H1 (cell line): ENCODE measurements around the gene PLAAT2. TPM values are rescaled to one million over a fixed set of nuclear protein-coding genes. Genes with fewer than 3 reads are reported as not detected.

Experiments
- CTCF ChIA-PET: fragments of 300-600 bp; sonication (Branson Sonifier 250); formaldehyde crosslinking; loops from one replicate; lab custom pipeline; 2021; ENCODE audit not compliant: partially characterized antibody; lab: Charles Lee
- POLR2A ChIA-PET: fragments of 300-600 bp; sonication (Branson Sonifier 250); formaldehyde crosslinking; loops from one replicate; lab custom pipeline; 2021; ENCODE audit warnings: inconsistent platforms; ENCODE audit not compliant: partially characterized antibody; lab: Charles Lee
- DNase-seq, 2 experiments: peaks; one replicate each; pipeline versions ENCODE4 v3.0.0 to v3.0.0-alpha.2; 2010 to 2022; ENCODE audit warnings: low spot score in 2 of 2, low read depth in 1 of 2, mixed read lengths in 1 of 2
- FAIRE-seq: peaks from 2 replicates; lab custom pipeline; 2011; peaks lifted over from hg19 to GRCh38; lab: Jason Lieb, UNC
- H2AFZ ChIP-seq: 2 replicates; pipeline ENCODE4 v1.8.1; 2012; ENCODE audit warnings: low read length, inconsistent platforms
- H2AK5ac ChIP-seq: 2 replicates; pipeline ENCODE4 v1.6.1; 2013; ENCODE audit warnings: low read depth, low read length
- H2BK120ac ChIP-seq: replicated peaks from 2 replicates; pipeline ENCODE3; 2013; ENCODE audit warnings: low read depth, low read length, inconsistent platforms
- H2BK12ac ChIP-seq: 2 replicates; pipeline ENCODE4 v1.6.1; 2013; ENCODE audit warnings: low read depth, low read length
- H2BK15ac ChIP-seq: 2 replicates; pipeline ENCODE4 v1.6.1; 2013; ENCODE audit warnings: low read length
- H2BK20ac ChIP-seq: 2 replicates; pipeline ENCODE4 v1.6.1; 2013; ENCODE audit warnings: low read length
- H2BK5ac ChIP-seq: 2 replicates; pipeline ENCODE4 v1.6.1; 2013; ENCODE audit warnings: low read depth, low read length
- H3K14ac ChIP-seq: 2 replicates; pipeline ENCODE4 v1.6.1; 2013; ENCODE audit warnings: inconsistent platforms; ENCODE audit not compliant: insufficient read length
- H3K18ac ChIP-seq: 2 replicates; pipeline ENCODE4 v1.6.1; 2013; ENCODE audit warnings: low read length; ENCODE audit errors: extremely low read depth
- H3K23ac ChIP-seq: 2 replicates; pipeline ENCODE4 v1.6.1; 2013; ENCODE audit warnings: inconsistent platforms; ENCODE audit not compliant: insufficient read length
- H3K23me2 ChIP-seq: 2 replicates; pipeline ENCODE4 v1.6.1; 2013; ENCODE audit warnings: low read depth, low read length
- H3K27ac ChIP-seq: 2 replicates; pipeline ENCODE4 v1.6.1; 2011; ENCODE audit warnings: low read depth, low read length, inconsistent platforms
- H3K27me3 ChIP-seq, 4 experiments: replicated peaks in 1 of 4; 1 replicate in 1 of 4; 2 replicates in 3 of 4; pipeline versions ENCODE4 v1.6.1 to v1.8.1; 2011 to 2013; ENCODE audit warnings: low read length in 3 of 4, mild to moderate bottlenecking in 3 of 4, inconsistent platforms in 2 of 4, mixed read lengths in 2 of 4, moderate library complexity in 1 of 4; ENCODE audit not compliant: control insufficient read depth in 3 of 4, insufficient read depth in 3 of 4; ENCODE audit errors: extremely low read depth in 1 of 4
- H3K36me3 ChIP-seq, 4 experiments: 2 replicates each; pipeline versions ENCODE4 v1.6.1 to v1.8.1; 2011 to 2013; ENCODE audit warnings: mild to moderate bottlenecking in 4 of 4, low read length in 3 of 4, moderate library complexity in 2 of 4, control low read depth in 1 of 4, inconsistent platforms in 1 of 4; ENCODE audit not compliant: insufficient read depth in 4 of 4, control insufficient read depth in 2 of 4
- H3K4ac ChIP-seq: replicated peaks from 2 replicates; pipeline ENCODE3; 2013; ENCODE audit warnings: low read length, low read depth, mixed read lengths, inconsistent platforms; ENCODE audit not compliant: insufficient read length
- H3K4me1 ChIP-seq, 4 experiments: replicated peaks in 1 of 4; 1 replicate in 1 of 4; 2 replicates in 3 of 4; pipeline versions ENCODE4 v1.6.1 to v1.8.1; 2011 to 2013; ENCODE audit warnings: low read length in 3 of 4, inconsistent platforms in 2 of 4, mixed read lengths in 1 of 4; ENCODE audit not compliant: insufficient read depth in 4 of 4, control insufficient read depth in 3 of 4
- H3K4me2 ChIP-seq, 2 experiments: 2 replicates each; pipeline versions ENCODE4 v1.6.1 to v1.8.1; 2011 to 2013; ENCODE audit warnings: low read depth in 2 of 2, low read length in 2 of 2, control low read depth in 1 of 2, inconsistent platforms in 1 of 2, mild to moderate bottlenecking in 1 of 2; ENCODE audit not compliant: insufficient read depth in 1 of 2
- H3K4me3 ChIP-seq, 4 experiments: fragments of 200-600, 300-600 bp in 1 of 4; sonication (generic), shearing (Covaris generic), sonication (Bioruptor Twin) in 1 of 4; 2 replicates each; pipeline versions ENCODE4 v1.5.1 to v1.8.1; 2011 to 2016; ENCODE audit warnings: low read length in 4 of 4, low read depth in 3 of 4, control low read depth in 2 of 4, inconsistent platforms in 2 of 4, mild to moderate bottlenecking in 2 of 4, mixed read lengths in 1 of 4, moderate library complexity in 1 of 4; ENCODE audit not compliant: insufficient read depth in 2 of 4; ENCODE audit errors: extremely low read depth in 1 of 4
- H3K56ac ChIP-seq: replicated peaks from 2 replicates; pipeline ENCODE3; 2013; ENCODE audit warnings: low read depth, mild to moderate bottlenecking, mixed read lengths, low read length, inconsistent platforms; ENCODE audit not compliant: insufficient read length
- H3K79me1 ChIP-seq: 2 replicates; pipeline ENCODE4 v1.6.1; 2013; ENCODE audit warnings: low read depth, low read length, control low read depth
- H3K79me2 ChIP-seq, 2 experiments: 2 replicates each; pipeline versions ENCODE4 v1.6.1 to v1.8.1; 2012 to 2013; ENCODE audit warnings: low read length in 2 of 2, mild to moderate bottlenecking in 2 of 2, inconsistent platforms in 1 of 2; ENCODE audit not compliant: insufficient read depth in 2 of 2, control insufficient read depth in 1 of 2
- H3K9ac ChIP-seq, 4 experiments: replicated peaks in 1 of 4; 1 replicate in 1 of 4; 2 replicates in 3 of 4; pipeline versions ENCODE4 v1.6.1 to v1.8.1; 2011 to 2013; ENCODE audit warnings: low read depth in 3 of 4, low read length in 3 of 4, control low read depth in 2 of 4, mild to moderate bottlenecking in 2 of 4, moderate library complexity in 2 of 4, inconsistent platforms in 1 of 4; ENCODE audit errors: extremely low read depth in 1 of 4
- H3K9me3 ChIP-seq, 2 experiments: 2 replicates each; pipeline versions ENCODE4 v1.6.1 to v1.8.1; 2012 to 2013; ENCODE audit warnings: mild to moderate bottlenecking in 2 of 2, moderate library complexity in 2 of 2, control low read depth in 1 of 2, inconsistent platforms in 1 of 2, low read depth in 1 of 2, low read length in 1 of 2, mixed read lengths in 1 of 2; ENCODE audit not compliant: insufficient read depth in 2 of 2
- H4K20me1 ChIP-seq, 2 experiments: replicated peaks in 1 of 2; 2 replicates each; pipeline versions ENCODE3 to v1.8.1; 2011 to 2013; ENCODE audit warnings: inconsistent platforms in 2 of 2, low read length in 2 of 2, mild to moderate bottlenecking in 1 of 2; ENCODE audit not compliant: insufficient read depth in 2 of 2, control insufficient read depth in 1 of 2
- H4K5ac ChIP-seq: 2 replicates; pipeline ENCODE4 v1.6.1; 2013; ENCODE audit warnings: low read length, low read depth, mixed read lengths, inconsistent platforms; ENCODE audit not compliant: insufficient read length
- H4K8ac ChIP-seq: 2 replicates; pipeline ENCODE4 v1.8.0; 2013; ENCODE audit warnings: mild to moderate bottlenecking, moderate library complexity, low read length, inconsistent platforms; ENCODE audit not compliant: insufficient read depth; ENCODE audit errors: extremely low read depth
- H4K91ac ChIP-seq: replicated peaks from 2 replicates; pipeline ENCODE3; 2013; ENCODE audit warnings: low read length, mixed read lengths, inconsistent platforms; ENCODE audit not compliant: insufficient read length
- ATF2 ChIP-seq: IDR thresholded peaks from 2 replicates; pipeline ENCODE4 v1.6.1; 2012; ENCODE audit warnings: low read length, inconsistent platforms
- EP300 ChIP-seq, 2 experiments: IDR thresholded peaks; 1 replicate in 1 of 2; 2 replicates in 1 of 2; pipeline ENCODE4 v1.6.1; 2011 to 2012; ENCODE audit warnings: low read depth in 2 of 2, low read length in 2 of 2, mild to moderate bottlenecking in 2 of 2, borderline replicate concordance in 1 of 2, inconsistent platforms in 1 of 2, moderate library complexity in 1 of 2
- POLR2A ChIP-seq, 2 experiments: IDR thresholded peaks; 1 replicate in 1 of 2; 2 replicates in 1 of 2; pipeline ENCODE4 v1.6.1; 2011; ENCODE audit warnings: low read depth in 2 of 2, low read length in 2 of 2, mild to moderate bottlenecking in 2 of 2; ENCODE audit errors: control extremely low read depth in 1 of 2
- USF2 ChIP-seq: IDR thresholded peaks from 2 replicates; pipeline ENCODE4 v1.6.1; 2011; ENCODE audit warnings: low read length, improper control_type of control experiment
- WGBS, 2 experiments: shearing (Covaris generic) in 1 of 2; methylation state at CpG; one replicate each; pipeline versions ENCODE4 v1.1.6 to v1.1.7; 2013 to 2015; ENCODE audit warnings: low lambda C conversion rate in 2 of 2, mixed read lengths in 2 of 2, inconsistent platforms in 1 of 2, low coverage in 1 of 2, missing lambda C conversion rate in 1 of 2; ENCODE audit not compliant: insufficient replicate concordance in 2 of 2, insufficient coverage in 1 of 2, insufficient read length in 1 of 2; ENCODE audit errors: extremely low coverage in 1 of 2, missing lambda C conversion rate in 1 of 2; 5-methylcytosine and 5-hydroxymethylcytosine counted together
- polyA plus RNA-seq, 7 experiments: library from polyadenylated mRNA; depleted of rRNA in 3 of 7; stranded (reverse) in 5 of 7; unstranded in 2 of 7; fragments of >200 nt in 5 of 7; fragments of 200-250 nt in 2 of 7; gene quantifications; 1 replicate in 5 of 7; 2 replicates in 1 of 7; 4 replicates in 1 of 7; pipeline versions ENCODE4 v1.2.1 to v1.2.3, GENCODE V29; 2011 to 2013; ENCODE audit warnings: missing spikeins in 2 of 7, mixed read lengths in 2 of 7
- total RNA-seq: library from RNA; stranded (reverse); fragmentation: NEBNext Ultra II Directional; extraction: Animal tissue kit (Norgen Biotek cat#: 25700); gene quantifications from 2 replicates; pipeline ENCODE4 v1.2.1, GENCODE V29; 2021

PLAAT2 gene
- total and polyA plus RNA-seq, 2 of the 8 experiments (the other 6 are each of a cell fraction or from before 2014, with no cell fraction given) = 0.39 TPM; not detected in 1

GRCh38 chr11:63590024-63590788 lies 27.0 kb upstream of the PLAAT2 start:
- DNase-seq = no peak
- no peak overlapping the region for H4K5ac ChIP-seq
- no peak overlapping the region for H3K4me3 ChIP-seq
- H3K27ac ChIP-seq = no peak overlapping the region
- FAIRE-seq = no peak
- H3K4ac ChIP-seq = no peak overlapping the region
- H4K20me1 ChIP-seq = peaks cover 0 to 6% of the 10 kb centered on the region in 2 experiments
- no peaks in the 10 kb centered on the region for H3K27me3 ChIP-seq
- no peak overlapping the region for H4K8ac ChIP-seq
- peaks cover 4% of the 10 kb centered on the region; the same call in 1 of the 2 replicates for H3K79me1 ChIP-seq
- no peak overlapping the region for H3K18ac ChIP-seq
- H2BK5ac ChIP-seq = peak overlapping the region; percentile 24; the same call in 1 of the 2 replicates
- H3K79me2 ChIP-seq = no peaks in the 10 kb centered on the region; a peak in 1 of 4 replicates
- no peak overlapping the region for H2AK5ac ChIP-seq
- no peak overlapping the region for H2BK120ac ChIP-seq
- TF ChIP-seq POLR2A (IDR thresholded peaks at IDR 0.05; ENCODE audit: control extremely low read depth in 1 of 2, low read depth in 2 of 2, low read length in 2 of 2) = no peak
- TF ChIP-seq USF2 = no peak
- no peak for TF ChIP-seq ATF2
- no peak for TF ChIP-seq EP300 (IDR thresholded peaks at IDR 0.05; ENCODE audit: borderline replicate concordance in 1 of 2, low read depth in 2 of 2, low read length in 2 of 2)
- POLR2A ChIA-PET = no interaction called here
- no peak overlapping the region for H3K56ac ChIP-seq
- H2BK12ac ChIP-seq = no peak overlapping the region
- no peak overlapping the region for H3K4me2 ChIP-seq
- no peak overlapping the region for H2AFZ ChIP-seq
- H2BK20ac ChIP-seq = no peak overlapping the region
- H3K4me1 ChIP-seq = no peaks in the 10 kb centered on the region
- no peaks in the 10 kb centered on the region for H3K23me2 ChIP-seq
- H3K9ac ChIP-seq = no peak overlapping the region
- H3K9me3 ChIP-seq = no peaks in the 10 kb centered on the region
- 92% methylated on average over 18 of the region's 18 CpGs; no CpG with 5 or more reads in 1 of the 2 experiments for WGBS, 2 experiments
- H3K23ac ChIP-seq = no peak overlapping the region
- no peak overlapping the region for H2BK15ac ChIP-seq
- H3K36me3 ChIP-seq = peaks cover 6 to 52% (median 21%) of the 10 kb centered on the region in 4 experiments; a peak in 5 of 8 replicates
- no peak overlapping the region for H3K14ac ChIP-seq
- no peak overlapping the region for H4K91ac ChIP-seq
- CTCF ChIA-PET = interaction anchor here (1.3 to 1.9 kb wide), 3 partner anchors 15 to 49 kb away, joined by 4 to 9 read pairs (median 6); no protein-coding TSS in a partner anchor
